ENCODE results near the gene DYDC1. TPM values are rescaled to one million over a fixed set of nuclear protein-coding genes. Genes with fewer than 3 reads are reported as not detected.

DYDC1 gene
- total RNA-seq, 3 donors from 2014 or later = not detected

- intact Hi-C loops (cut with DNase I; ENCODE audit: low total_unique reads) = no loop called here
- Histone ChIP-seq H3K27me3 (no peaks in the 10 kb centered on the region), H3K9me3 (no peaks in the 10 kb centered on the region), H3K36me3 (no peaks in the 10 kb centered on the region), H3K27ac (peak overlapping the region in 1 of 2 donors; percentile 3), H3K4me3 (no peak overlapping the region), H3K4me1 (no peaks in the 10 kb centered on the region)
- no peak for DNase-seq (ENCODE audit: low spot score in 2 of 2)
- no peak for TF ChIP-seq POLR2AphosphoS5 (IDR thresholded peaks at IDR 0.05)
- TF ChIP-seq, protein P1, sequence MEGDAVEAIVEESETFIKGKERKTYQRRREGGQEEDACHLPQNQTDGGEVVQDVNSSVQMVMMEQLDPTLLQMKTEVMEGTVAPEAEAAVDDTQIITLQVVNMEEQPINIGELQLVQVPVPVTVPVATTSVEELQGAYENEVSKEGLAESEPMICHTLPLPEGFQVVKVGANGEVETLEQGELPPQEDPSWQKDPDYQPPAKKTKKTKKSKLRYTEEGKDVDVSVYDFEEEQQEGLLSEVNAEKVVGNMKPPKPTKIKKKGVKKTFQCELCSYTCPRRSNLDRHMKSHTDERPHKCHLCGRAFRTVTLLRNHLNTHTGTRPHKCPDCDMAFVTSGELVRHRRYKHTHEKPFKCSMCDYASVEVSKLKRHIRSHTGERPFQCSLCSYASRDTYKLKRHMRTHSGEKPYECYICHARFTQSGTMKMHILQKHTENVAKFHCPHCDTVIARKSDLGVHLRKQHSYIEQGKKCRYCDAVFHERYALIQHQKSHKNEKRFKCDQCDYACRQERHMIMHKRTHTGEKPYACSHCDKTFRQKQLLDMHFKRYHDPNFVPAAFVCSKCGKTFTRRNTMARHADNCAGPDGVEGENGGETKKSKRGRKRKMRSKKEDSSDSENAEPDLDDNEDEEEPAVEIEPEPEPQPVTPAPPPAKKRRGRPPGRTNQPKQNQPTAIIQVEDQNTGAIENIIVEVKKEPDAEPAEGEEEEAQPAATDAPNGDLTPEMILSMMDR (IDR thresholded peaks at IDR 0.05) = no peak
- TF ChIP-seq POLR2A (IDR thresholded peaks at IDR 0.05) = no peak
Observed at GRCh38 chr10:80290474-80291220, 65.9 kb downstream of the DYDC1 start.

DNA sequence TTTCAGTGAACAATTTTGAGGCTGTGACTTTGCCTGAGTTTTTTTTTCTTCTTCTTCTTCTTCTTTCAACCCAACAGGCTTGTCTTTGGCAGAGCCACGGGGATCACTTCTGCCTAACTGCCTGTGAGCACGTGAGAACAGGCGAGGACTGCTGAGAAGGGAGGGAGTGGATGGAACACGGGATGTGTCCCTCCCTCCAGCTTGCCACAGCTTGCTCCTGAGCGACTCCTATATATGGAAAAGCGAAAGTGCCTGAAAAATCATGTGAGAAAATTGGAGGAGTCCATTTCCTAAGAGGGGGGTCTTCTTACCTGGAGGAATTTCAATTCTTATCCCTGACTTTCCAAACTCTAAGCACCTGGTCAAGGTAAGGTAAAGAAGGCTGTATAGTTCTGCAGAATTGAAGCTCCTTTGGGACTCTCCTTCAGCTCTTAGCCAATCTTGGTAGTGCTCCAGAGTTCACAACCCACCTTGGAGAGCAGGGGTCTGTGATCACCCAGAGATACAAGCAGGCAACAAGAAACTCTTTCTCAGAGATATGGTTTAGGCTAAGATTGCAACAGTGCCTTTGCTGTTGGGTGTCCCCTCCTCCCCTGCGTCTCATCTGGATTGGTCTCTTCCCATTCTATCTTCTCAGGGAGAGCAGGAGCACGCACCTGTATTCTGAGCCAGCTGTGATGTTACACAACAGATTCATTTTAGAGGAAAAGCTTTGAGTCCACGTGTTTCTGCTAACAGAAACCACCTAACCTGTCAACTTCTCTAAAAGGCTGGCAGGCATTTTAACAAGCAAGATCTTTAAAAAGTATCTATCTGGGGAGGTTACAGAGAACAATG, 66.9 kb downstream of the DYDC1 start, which contains the start of gene MAT1A:
Gene MAT1A, minus strand, starts transcription at position 208 of the 837 bp plus-strand sequence. CDS start 235 bp downstream, outside the sequence.
- intact Hi-C loops (cut with DNase I; ENCODE audit: low total_unique reads) = no loop called here
- TF ChIP-seq POLR2A (IDR thresholded peaks at IDR 0.05) = no peak
- TF ChIP-seq, protein P1 (IDR thresholded peaks at IDR 0.05) = no peak
- TF ChIP-seq POLR2AphosphoS5 (IDR thresholded peaks at IDR 0.05) = no peak
- no peaks in the 10 kb centered on the region for H3K4me1 ChIP-seq
- H3K4me3 ChIP-seq = peak within 1 kb of the TSS in 2 of 3 donors; percentile 24 to 45
- H3K36me3 ChIP-seq = no peaks in the 10 kb centered on the region
- H3K27ac ChIP-seq = peak within 1 kb of the TSS; percentile 3 to 42
- H3K9me3 ChIP-seq = no peaks in the 10 kb centered on the region
- DNase-seq (ENCODE audit: low spot score in 2 of 2) = peak in 1 of 2 donors; percentile 56
- H3K27me3 ChIP-seq = no peaks in the 10 kb centered on the region

GRCh38 chr10:80288849-80289248, 67.7 kb downstream of the DYDC1 start:
- TF ChIP-seq POLR2A (IDR thresholded peaks at IDR 0.05) = no peak
- TF ChIP-seq, protein P1 (IDR thresholded peaks at IDR 0.05) = no peak
- TF ChIP-seq POLR2AphosphoS5 (IDR thresholded peaks at IDR 0.05) = no peak
- Histone ChIP-seq H3K4me3 (no peak overlapping the region), H3K36me3 (no peaks in the 10 kb centered on the region), H3K9me3 (no peaks in the 10 kb centered on the region), H3K27me3 (no peaks in the 10 kb centered on the region), H3K27ac (no peak overlapping the region), H3K4me1 (no peaks in the 10 kb centered on the region)
- intact Hi-C loops (cut with DNase I; ENCODE audit: low total_unique reads) = no loop called here
- no peak for DNase-seq (ENCODE audit: low spot score in 2 of 2)

Other genes with a start within 250 kb of the DYDC1 start
- gene PLAC9, start 224.0 kb downstream of the DYDC1 start, total RNA-seq = 10 to 100 TPM in 2 of 3 donors, 1 to 10 TPM in 1; 7.5 to 66.2 (median 13.4) TPM
- gene ANXA11, start 151.2 kb downstream of the DYDC1 start, total RNA-seq = 100 to 1,000 TPM in 1 of 3 donors, 10 to 100 TPM in 2; 83.3 to 102 (median 93.4) TPM
- gene MAT1A, start 67.1 kb downstream of the DYDC1 start, total RNA-seq = under 1 TPM in 2 of 3 donors, not detected in 1; 0.29 to 0.98 TPM
- gene DYDC2, start within 50 bp of the DYDC1 start, total RNA-seq = under 1 TPM in 1 of 3 donors, not detected in 2; 0.32 TPM
- 100 to 1,000 TPM in 1 of 3 donors, 10 to 100 TPM in 2; 82.3 to 547 (median 88.4) TPM for gene PRXL2A, start 51.8 kb upstream of the DYDC1 start, total RNA-seq
- 10 to 100 TPM; 52.8 to 76.8 (median 74.8) TPM for gene TSPAN14, start 97.6 kb upstream of the DYDC1 start, total RNA-seq
- under 1 TPM in 2 of 3 donors, not detected in 1; 0.15 to 0.16 TPM for gene SH2D4B, start 181.1 kb upstream of the DYDC1 start, total RNA-seq

Measured in breast epithelium (tissue), 4 donors.